ENCODE results near the gene AP5B1.

DNA sequence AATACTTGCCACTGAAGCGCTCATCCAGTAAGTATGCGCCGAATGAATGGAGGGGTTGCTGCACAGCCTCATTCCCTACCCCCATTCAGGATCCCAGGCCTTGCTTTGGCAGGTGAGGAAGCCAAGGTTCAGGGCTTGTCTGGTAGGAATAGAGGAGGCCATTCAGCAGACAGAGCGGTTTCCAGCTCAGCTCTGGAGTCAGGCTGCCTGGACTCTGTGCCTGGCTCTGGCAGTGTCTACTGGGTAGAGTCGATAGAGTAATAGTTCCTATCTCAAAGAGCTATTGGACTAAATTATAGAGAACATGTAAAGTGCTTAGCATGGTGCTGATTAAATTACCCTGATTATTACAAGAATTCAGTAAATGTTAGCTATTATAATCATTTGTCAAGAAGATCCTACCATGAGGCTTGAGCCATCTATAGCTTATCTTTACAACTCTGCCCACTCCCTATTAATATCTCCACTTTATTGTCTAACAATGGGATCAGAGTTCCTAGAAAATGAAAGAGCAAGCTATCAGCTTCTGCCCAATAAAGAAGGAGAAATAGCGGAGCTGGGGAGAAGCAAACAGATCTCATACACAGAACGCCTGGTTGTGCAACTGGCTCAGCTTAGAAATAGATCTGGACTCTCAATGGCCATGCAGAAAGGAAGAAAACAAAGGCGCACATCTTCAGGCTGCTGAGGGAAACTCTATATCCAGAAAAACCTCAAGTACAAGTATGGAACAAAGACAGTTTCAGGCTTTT lies 46.4 kb upstream of the AP5B1 start:
- TF ChIP-seq POLR2A (IDR thresholded peaks at IDR 0.05) = no peak
- TF ChIP-seq, protein P1, sequence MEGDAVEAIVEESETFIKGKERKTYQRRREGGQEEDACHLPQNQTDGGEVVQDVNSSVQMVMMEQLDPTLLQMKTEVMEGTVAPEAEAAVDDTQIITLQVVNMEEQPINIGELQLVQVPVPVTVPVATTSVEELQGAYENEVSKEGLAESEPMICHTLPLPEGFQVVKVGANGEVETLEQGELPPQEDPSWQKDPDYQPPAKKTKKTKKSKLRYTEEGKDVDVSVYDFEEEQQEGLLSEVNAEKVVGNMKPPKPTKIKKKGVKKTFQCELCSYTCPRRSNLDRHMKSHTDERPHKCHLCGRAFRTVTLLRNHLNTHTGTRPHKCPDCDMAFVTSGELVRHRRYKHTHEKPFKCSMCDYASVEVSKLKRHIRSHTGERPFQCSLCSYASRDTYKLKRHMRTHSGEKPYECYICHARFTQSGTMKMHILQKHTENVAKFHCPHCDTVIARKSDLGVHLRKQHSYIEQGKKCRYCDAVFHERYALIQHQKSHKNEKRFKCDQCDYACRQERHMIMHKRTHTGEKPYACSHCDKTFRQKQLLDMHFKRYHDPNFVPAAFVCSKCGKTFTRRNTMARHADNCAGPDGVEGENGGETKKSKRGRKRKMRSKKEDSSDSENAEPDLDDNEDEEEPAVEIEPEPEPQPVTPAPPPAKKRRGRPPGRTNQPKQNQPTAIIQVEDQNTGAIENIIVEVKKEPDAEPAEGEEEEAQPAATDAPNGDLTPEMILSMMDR (IDR thresholded peaks at IDR 0.05) = no peak
